NT2/D1 (cell line): ENCODE measurements around the gene NFATC3.

Source experiments
- YY1 ChIP-seq: IDR thresholded peaks from 2 replicates; pipeline ENCODE4 v1.6.1; 2011; ENCODE audit not compliant: insufficient read length, insufficient read depth
- ZNF274 ChIP-seq: IDR thresholded peaks from 2 replicates; pipeline ENCODE4 v1.6.1; 2011; ENCODE audit warnings: mild to moderate bottlenecking, low read depth, low read length

DNA sequence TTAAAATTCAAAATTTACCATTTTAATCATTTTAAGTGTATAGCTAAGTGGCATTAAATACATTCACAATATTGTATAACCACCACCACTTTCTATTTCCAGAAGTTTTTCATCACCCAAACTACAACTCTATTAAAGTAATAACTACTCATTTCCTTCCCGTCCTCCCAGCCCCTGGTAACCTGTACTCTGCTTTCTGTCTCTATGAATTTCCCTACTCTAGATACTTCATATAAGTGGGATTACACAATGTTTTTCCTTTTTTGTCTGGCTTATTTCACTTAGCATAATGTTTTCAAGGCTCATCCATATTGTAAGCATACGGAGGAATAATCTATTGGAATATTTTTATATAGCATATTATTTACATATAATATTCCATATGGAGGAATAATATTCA, 121.1 kb downstream of the NFATC3 start:
- no peak for TF ChIP-seq YY1
- TF ChIP-seq ZNF274 = no peak
